A673 (cell line): Measurements from ENCODE around the gene AMOTL1. TPM values are rescaled to one million over a fixed set of nuclear protein-coding genes. Genes with fewer than 3 reads are reported as not detected.

Experiments used
- BruUV-seq: library from RNA; stranded (reverse); fragments of 400-500 nt; replicated peaks from 2 replicates; lab custom pipeline; 2021; lab: Mats Ljungman, UMichigan
- CTCF ChIA-PET: fragments of 300-600 bp; sonication (Branson Sonifier 250); formaldehyde crosslinking; loops from one replicate; lab custom pipeline; 2022; ENCODE audit warnings: antibody characterized with exemption; lab: Charles Lee
- POLR2A ChIA-PET: fragments of 300-600 bp; sonication (Branson Sonifier 250); formaldehyde crosslinking; loops from one replicate; lab custom pipeline; 2022; ENCODE audit warnings: antibody characterized with exemption; ENCODE audit not compliant: low non-redundant PET; lab: Charles Lee
- DNase-seq: peaks from one replicate; pipeline ENCODE4 v3.0.0-alpha.2; 2015; ENCODE audit warnings: low spot score
- H3K27ac ChIP-seq: fragments of 200-600 bp; sonication (generic); 2 replicates; pipeline ENCODE4 v1.5.1; 2016; ENCODE audit warnings: mixed run types, low read depth, mild to moderate bottlenecking, mixed read lengths, antibody characterized with exemption, low read length; ENCODE audit not compliant: poor library complexity, severe bottlenecking
- H3K27me3 ChIP-seq: fragments of 200-600 bp; sonication (generic); replicated peaks from 2 replicates; pipeline ENCODE4 v1.6.1; 2017; ENCODE audit warnings: mixed run types, low read depth, mild to moderate bottlenecking, mixed read lengths, antibody characterized with exemption, low read length; ENCODE audit not compliant: insufficient read depth, poor library complexity
- H3K36me3 ChIP-seq: fragments of 200-600 bp; sonication (generic); 2 replicates; pipeline ENCODE4 v1.6.1; 2016; ENCODE audit warnings: mixed run types, mild to moderate bottlenecking, mixed read lengths, antibody characterized with exemption, low read length; ENCODE audit not compliant: insufficient read depth, poor library complexity, severe bottlenecking
- H3K4me1 ChIP-seq: fragments of 200-600 bp; sonication (generic); 2 replicates; pipeline ENCODE4 v1.6.1; 2017; ENCODE audit warnings: mixed run types, mild to moderate bottlenecking, mixed read lengths, antibody characterized with exemption, low read length; ENCODE audit not compliant: insufficient read depth, poor library complexity, severe bottlenecking
- H3K4me3 ChIP-seq: fragments of 200-600 bp; sonication (generic); 2 replicates; pipeline ENCODE4 v1.5.1; 2016; ENCODE audit warnings: low read depth, mixed run types, mild to moderate bottlenecking, mixed read lengths, low read length; ENCODE audit not compliant: poor library complexity, severe bottlenecking
- H3K9me3 ChIP-seq: fragments of 200-600 bp; sonication (generic); 2 replicates; pipeline ENCODE4 v1.6.1; 2016; ENCODE audit warnings: mixed run types, low read depth, mild to moderate bottlenecking, mixed read lengths, antibody characterized with exemption, low read length; ENCODE audit not compliant: poor library complexity, severe bottlenecking
- EZH2 ChIP-seq: fragments of 200-600 bp; sonication (generic); IDR thresholded peaks from 2 replicates; pipeline ENCODE4 v1.6.1; 2017; ENCODE audit warnings: borderline replicate concordance, low read depth, mild to moderate bottlenecking, mixed read lengths, antibody characterized with exemption, low read length; ENCODE audit not compliant: poor library complexity, severe bottlenecking
- intact Hi-C: fragments of 100-400 bp; cut with micrococcal nuclease; formaldehyde crosslinking; loops from one replicate; pipeline ENCODE4 v1.10.0; 2022; ENCODE audit not compliant: unreplicated experiment
- total RNA-seq: library from RNA; stranded (reverse); gene quantifications from 2 replicates; pipeline ENCODE4 v1.2.3, GENCODE V29; 2021
- TF ChIP-seq, protein P1 (sequence below): fragments of 300-800, 200-600 bp; sonication (generic); conservative IDR thresholded peaks from 2 replicates; pipeline ENCODE4 v1.5.1; 2017; ENCODE audit warnings: low read depth, mild to moderate bottlenecking, antibody characterized with exemption, low read length, moderate library complexity, mixed read lengths

The AMOTL1 gene
- total RNA-seq, 1 experiment from 2014 or later, result 68.5 TPM

DNA sequence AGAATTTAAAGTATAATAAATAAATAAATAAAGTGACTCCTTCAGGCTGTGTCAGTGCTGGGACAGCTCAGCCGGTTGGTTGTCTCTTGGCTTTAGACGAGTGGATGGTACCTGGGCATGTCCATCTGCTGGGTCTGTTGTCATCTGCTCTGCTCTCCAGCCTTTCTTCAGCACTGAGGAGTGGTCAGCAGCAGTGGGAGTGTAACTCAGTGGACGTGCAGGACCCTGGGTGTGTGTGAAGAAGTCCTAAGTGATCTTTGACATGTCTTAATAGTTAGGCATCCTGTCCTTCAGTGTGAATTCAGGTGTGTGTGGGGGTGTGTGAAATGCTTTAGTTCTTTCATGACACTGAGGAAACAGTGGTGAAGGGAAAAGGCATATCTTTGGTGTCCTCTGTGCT lies 24.3 kb downstream of the AMOTL1 start:
- no peaks in the 10 kb centered on the region for H3K9me3 ChIP-seq
- H3K36me3 ChIP-seq, result no peaks in the 10 kb centered on the region
- TF ChIP-seq, protein P1, sequence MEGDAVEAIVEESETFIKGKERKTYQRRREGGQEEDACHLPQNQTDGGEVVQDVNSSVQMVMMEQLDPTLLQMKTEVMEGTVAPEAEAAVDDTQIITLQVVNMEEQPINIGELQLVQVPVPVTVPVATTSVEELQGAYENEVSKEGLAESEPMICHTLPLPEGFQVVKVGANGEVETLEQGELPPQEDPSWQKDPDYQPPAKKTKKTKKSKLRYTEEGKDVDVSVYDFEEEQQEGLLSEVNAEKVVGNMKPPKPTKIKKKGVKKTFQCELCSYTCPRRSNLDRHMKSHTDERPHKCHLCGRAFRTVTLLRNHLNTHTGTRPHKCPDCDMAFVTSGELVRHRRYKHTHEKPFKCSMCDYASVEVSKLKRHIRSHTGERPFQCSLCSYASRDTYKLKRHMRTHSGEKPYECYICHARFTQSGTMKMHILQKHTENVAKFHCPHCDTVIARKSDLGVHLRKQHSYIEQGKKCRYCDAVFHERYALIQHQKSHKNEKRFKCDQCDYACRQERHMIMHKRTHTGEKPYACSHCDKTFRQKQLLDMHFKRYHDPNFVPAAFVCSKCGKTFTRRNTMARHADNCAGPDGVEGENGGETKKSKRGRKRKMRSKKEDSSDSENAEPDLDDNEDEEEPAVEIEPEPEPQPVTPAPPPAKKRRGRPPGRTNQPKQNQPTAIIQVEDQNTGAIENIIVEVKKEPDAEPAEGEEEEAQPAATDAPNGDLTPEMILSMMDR, result no peak
- TF ChIP-seq EZH2, result no peak
- ChIA-PET CTCF (no interaction called here), POLR2A (no interaction called here)
- DNase-seq, result no peak
- no TSS peak for BruUV-seq
- no peaks in the 10 kb centered on the region for H3K27me3 ChIP-seq
- no peak overlapping the region for H3K27ac ChIP-seq
- no peak overlapping the region for H3K4me3 ChIP-seq
- H3K4me1 ChIP-seq, result peaks cover 48% of the 10 kb centered on the region
- intact Hi-C loops, result loop anchor here (5.0 kb wide), 1 partner anchor 85 kb away; no protein-coding TSS in a partner anchor

DNA sequence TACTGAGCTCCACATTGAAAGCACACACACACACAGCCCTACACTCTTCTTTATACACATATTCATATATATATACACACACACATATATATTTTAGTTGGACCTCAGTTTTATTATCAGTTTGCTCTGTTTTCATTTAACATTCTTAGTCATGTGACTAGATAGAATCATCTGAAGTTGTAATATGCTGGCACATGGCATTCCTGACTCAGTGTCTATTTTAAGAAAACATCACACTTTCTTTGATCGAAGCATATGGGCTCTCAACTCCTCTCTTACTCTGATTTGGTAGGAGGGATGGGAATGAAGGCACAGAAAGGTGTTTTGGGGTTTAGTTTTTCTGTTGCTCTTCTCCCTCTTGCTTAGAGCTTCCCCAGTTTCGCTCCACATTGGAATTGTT lies 24.8 kb downstream of the AMOTL1 start:
- Histone ChIP-seq H3K4me3 (no peak overlapping the region), H3K36me3 (no peaks in the 10 kb centered on the region), H3K27ac (no peak overlapping the region), H3K27me3 (no peaks in the 10 kb centered on the region), H3K4me1 (peaks cover 48% of the 10 kb centered on the region), H3K9me3 (no peaks in the 10 kb centered on the region)
- CTCF ChIA-PET, result no interaction called here
- intact Hi-C loops, result loop anchor here (5.0 kb wide), 1 partner anchor 84 kb away; no protein-coding TSS in a partner anchor
- no TSS peak for BruUV-seq
- TF ChIP-seq, protein P1, result no peak
- TF ChIP-seq EZH2, result no peak
- POLR2A ChIA-PET, result no interaction called here
- DNase-seq, result no peak

DNA sequence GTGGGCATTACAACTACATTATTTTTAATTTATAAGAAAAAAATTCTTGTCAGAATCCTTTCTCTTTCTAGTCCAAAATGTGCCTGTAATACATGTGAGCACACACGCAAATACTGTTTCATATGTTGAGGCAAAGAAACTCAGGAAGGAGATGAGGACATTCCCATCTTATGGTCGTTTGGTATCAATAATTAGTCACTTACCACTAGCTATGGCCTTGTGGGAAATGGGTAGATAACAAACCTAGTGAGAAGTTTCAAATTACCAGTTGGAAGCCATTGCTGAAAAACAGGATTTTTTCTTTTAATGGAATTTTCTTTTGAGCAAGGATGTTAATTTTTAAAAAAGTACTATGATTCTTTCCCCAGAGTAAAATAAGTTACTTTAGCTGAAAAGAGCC lies 25.7 kb downstream of the AMOTL1 start:
- DNase-seq, result no peak
- TF ChIP-seq EZH2, result no peak
- Histone ChIP-seq H3K9me3 (no peaks in the 10 kb centered on the region), H3K4me3 (no peak overlapping the region), H3K4me1 (peaks cover 44% of the 10 kb centered on the region), H3K27ac (peak overlapping the region; percentile 74), H3K27me3 (no peaks in the 10 kb centered on the region), H3K36me3 (no peaks in the 10 kb centered on the region)
- ChIA-PET CTCF (no interaction called here), POLR2A (no interaction called here)
- intact Hi-C loops, result loop anchor here (5.0 kb wide), 1 partner anchor 83 kb away; no protein-coding TSS in a partner anchor
- no TSS peak for BruUV-seq
